Measurements from ENCODE around the gene GRIK1.

The GRIK1 gene

DNA sequence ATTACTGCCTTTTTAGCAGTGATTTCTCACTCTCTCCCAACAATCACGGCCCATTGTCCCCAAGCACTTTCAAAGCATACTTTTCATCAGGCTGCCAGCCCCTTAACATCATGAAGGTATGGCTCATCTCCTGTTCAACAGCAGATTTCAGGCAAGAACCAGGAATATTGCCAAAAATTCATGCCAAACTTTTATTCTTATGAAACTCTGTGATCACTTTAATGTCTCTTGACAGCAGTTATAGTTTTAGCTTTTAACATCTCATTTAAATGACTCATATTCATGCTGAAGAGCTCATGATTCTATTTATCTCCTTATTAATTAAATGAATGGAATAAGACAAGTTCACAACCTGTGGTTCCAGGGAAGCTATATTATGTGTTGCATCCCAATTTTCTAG lies 235.1 kb downstream of the GRIK1 start:
- TF ChIP-seq EZH2 (IDR thresholded peaks at IDR 0.05; ENCODE audit: borderline replicate concordance, low read length) = no peak
- TF ChIP-seq CTCF (IDR thresholded peaks at IDR 0.05; ENCODE audit: low read length) = no peak
- Histone ChIP-seq H3K36me3 (ENCODE audit: insufficient read depth, low read length) (no peaks in the 10 kb centered on the region), H3K9me3 (ENCODE audit: low read length) (no peaks in the 10 kb centered on the region), H3K4me3 (ENCODE audit: low read depth, low read length, poor library complexity, severe bottlenecking) (no peak overlapping the region), H3K4me1 (ENCODE audit: insufficient read depth, low read length, severe bottlenecking) (no peaks in the 10 kb centered on the region), H3F3A (ENCODE audit: insufficient read depth, low read length) (no peaks in the 10 kb centered on the region), H4K20me1 (ENCODE audit: insufficient read depth, low read length) (no peaks in the 10 kb centered on the region), H2AFZ (ENCODE audit: low read length) (no peak overlapping the region), H3K4me2 (ENCODE audit: low read length) (no peak overlapping the region), H3K9me2 (ENCODE audit: low read depth, low read length) (no peaks in the 10 kb centered on the region), H3K27ac (ENCODE audit: low read depth, low read length, poor library complexity, severe bottlenecking) (no peak overlapping the region), H3K27me3 (ENCODE audit: insufficient read depth, low read length) (no peaks in the 10 kb centered on the region), H3K79me2 (ENCODE audit: insufficient read depth, low read length) (no peaks in the 10 kb centered on the region), H3K9ac (ENCODE audit: low read length) (no peak overlapping the region)

DNA sequence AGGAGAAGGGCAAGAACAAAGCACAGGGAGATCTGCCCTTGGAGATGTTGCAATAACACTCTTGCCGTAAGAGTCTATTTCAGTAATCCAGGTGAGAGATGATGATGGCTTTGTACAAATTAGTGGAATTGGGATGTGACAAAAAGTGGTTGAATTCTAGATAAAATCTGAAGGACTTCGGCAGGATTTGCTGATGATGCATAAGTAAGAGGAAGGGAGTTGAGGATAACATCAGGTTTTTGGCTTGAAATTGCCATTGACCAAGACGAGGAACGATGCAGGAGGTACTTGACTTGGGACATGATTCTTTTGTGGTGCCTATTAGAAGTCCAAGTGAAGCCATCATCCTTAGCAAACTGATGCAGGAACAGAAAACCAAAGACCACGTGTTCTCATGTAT lies 238.1 kb downstream of the GRIK1 start:
- H3K27ac ChIP-seq (ENCODE audit: low read depth, low read length, poor library complexity, severe bottlenecking) = no peak overlapping the region
- no peaks in the 10 kb centered on the region for H3F3A ChIP-seq (ENCODE audit: insufficient read depth, low read length)
- H3K4me3 ChIP-seq (ENCODE audit: low read depth, low read length, poor library complexity, severe bottlenecking) = no peak overlapping the region
- H2AFZ ChIP-seq (ENCODE audit: low read length) = no peak overlapping the region
- no peaks in the 10 kb centered on the region for H4K20me1 ChIP-seq (ENCODE audit: insufficient read depth, low read length)
- no peaks in the 10 kb centered on the region for H3K9me3 ChIP-seq (ENCODE audit: low read length)
- H3K4me2 ChIP-seq (ENCODE audit: low read length) = no peak overlapping the region
- no peaks in the 10 kb centered on the region for H3K4me1 ChIP-seq (ENCODE audit: insufficient read depth, low read length, severe bottlenecking)
- TF ChIP-seq EZH2 (IDR thresholded peaks at IDR 0.05; ENCODE audit: borderline replicate concordance, low read length) (no peak), CTCF (IDR thresholded peaks at IDR 0.05; ENCODE audit: low read length) (no peak)
- H3K9ac ChIP-seq (ENCODE audit: low read length) = no peak overlapping the region
- H3K79me2 ChIP-seq (ENCODE audit: insufficient read depth, low read length) = no peaks in the 10 kb centered on the region
- H3K36me3 ChIP-seq (ENCODE audit: insufficient read depth, low read length) = no peaks in the 10 kb centered on the region
- H3K9me2 ChIP-seq (ENCODE audit: low read depth, low read length) = no peaks in the 10 kb centered on the region
- H3K27me3 ChIP-seq (ENCODE audit: insufficient read depth, low read length) = no peaks in the 10 kb centered on the region

GRCh38 chr21:29697555-29698193 lies 242.1 kb downstream of the GRIK1 start:
- H2AFZ ChIP-seq (ENCODE audit: low read length) = no peak overlapping the region
- no peaks in the 10 kb centered on the region for H4K20me1 ChIP-seq (ENCODE audit: insufficient read depth, low read length)
- no peak overlapping the region for H3K4me2 ChIP-seq (ENCODE audit: low read length)
- H3K27ac ChIP-seq (ENCODE audit: low read depth, low read length, poor library complexity, severe bottlenecking) = no peak overlapping the region
- no peaks in the 10 kb centered on the region for H3F3A ChIP-seq (ENCODE audit: insufficient read depth, low read length)
- no peaks in the 10 kb centered on the region for H3K9me2 ChIP-seq (ENCODE audit: low read depth, low read length)
- H3K79me2 ChIP-seq (ENCODE audit: insufficient read depth, low read length) = no peaks in the 10 kb centered on the region
- TF ChIP-seq EZH2 (IDR thresholded peaks at IDR 0.05; ENCODE audit: borderline replicate concordance, low read length) (no peak), CTCF (IDR thresholded peaks at IDR 0.05; ENCODE audit: low read length) (no peak)
- no peaks in the 10 kb centered on the region for H3K27me3 ChIP-seq (ENCODE audit: insufficient read depth, low read length)
- no peaks in the 10 kb centered on the region for H3K9me3 ChIP-seq (ENCODE audit: low read length)
- no peaks in the 10 kb centered on the region for H3K36me3 ChIP-seq (ENCODE audit: insufficient read depth, low read length)
- H3K9ac ChIP-seq (ENCODE audit: low read length) = no peak overlapping the region
- H3K4me1 ChIP-seq (ENCODE audit: insufficient read depth, low read length, severe bottlenecking) = no peaks in the 10 kb centered on the region
- H3K4me3 ChIP-seq (ENCODE audit: low read depth, low read length, poor library complexity, severe bottlenecking) = no peak overlapping the region
